HG02840 (cell line): ENCODE results near the gene NTM.
"Not testable (repeated sequence)": the region's sequence is repeated elsewhere in the genome, so short reads cannot be mapped to it uniquely, and the experiment has no call there.

ENCODE experiments used
- ATAC-seq: cut with Tn5 transposase; IDR thresholded peaks from one replicate; pipeline ENCODE4 v1.9.1; 2021; ENCODE audit warnings: mild to moderate bottlenecking, moderate library complexity, moderate number of reproducible peaks; ENCODE audit not compliant: unreplicated experiment, low FRiP score

Gene NTM

DNA sequence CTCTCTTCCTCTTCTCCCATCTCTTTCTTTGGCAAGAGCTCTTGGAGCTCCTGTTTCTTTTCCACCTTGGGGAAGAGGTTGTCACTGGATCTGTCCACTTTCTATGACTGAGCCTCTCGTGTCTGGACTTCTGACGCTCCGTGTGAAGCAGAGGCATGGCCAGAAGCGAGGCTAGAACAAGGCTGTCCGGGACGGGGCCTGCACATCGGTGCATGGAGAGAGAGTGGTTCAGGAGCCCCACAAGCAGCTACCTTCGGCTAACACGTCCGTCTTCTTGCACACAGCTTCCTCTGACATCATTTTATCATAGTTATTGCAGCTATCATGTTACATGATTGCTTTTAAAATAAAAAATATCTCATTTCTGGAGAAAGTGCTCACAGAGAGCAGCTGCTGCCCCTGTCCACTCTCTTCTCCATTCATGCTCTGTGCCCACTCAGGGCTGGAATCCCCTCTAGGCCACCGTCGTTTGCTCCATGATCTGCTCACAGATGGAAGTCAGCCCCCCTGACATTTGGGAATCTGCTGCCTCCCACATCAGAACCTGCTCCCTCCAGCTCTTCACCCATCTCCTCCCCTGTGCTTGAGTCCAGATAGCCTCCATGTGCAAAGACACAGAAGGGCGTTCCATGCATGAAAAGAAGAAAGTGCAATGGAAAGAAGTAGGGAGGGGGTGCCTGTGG lies 308.4 kb downstream of the NTM start:
- ATAC-seq = no peak

DNA sequence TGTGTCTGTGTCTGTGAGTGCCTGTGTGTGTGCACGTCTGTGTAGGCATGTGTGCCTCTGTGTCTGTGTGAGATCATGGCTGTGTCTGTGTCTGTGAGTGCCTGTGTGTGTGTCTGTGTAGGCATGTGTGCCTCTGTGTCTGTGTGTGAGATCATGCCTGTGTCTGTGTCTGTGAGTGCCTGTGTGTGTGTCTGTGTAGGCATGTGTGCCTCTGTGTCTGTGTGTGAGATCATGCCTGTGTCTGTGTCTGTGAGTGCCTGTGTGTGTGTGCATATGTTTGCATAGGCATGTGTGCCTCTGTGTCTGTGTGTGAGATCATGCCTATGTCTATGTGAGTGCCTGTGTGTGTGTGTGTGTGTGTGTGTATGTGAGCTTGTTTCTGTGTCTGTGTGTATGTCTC lies 310.0 kb downstream of the NTM start:
- not testable (repeated sequence) for ATAC-seq

DNA sequence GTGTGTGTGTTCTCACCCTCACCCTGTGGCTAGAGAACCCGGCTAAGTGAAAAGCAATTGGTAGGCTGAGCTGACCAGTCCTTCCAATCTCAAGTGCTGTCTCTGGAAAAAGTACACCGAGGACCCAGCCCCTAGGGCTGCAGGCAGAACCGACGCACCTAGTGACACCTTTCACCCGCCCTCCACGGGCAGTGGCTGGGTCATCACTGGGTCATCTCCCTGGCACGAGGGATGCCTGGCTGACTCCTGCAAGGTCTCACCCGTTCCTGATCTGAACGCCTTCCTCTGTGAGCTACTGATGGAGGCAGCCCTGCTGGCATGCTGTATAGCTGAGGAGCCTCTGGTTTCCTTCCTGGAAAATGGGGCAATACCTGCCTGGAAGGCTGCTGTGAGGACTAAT lies 311.5 kb downstream of the NTM start:
- ATAC-seq = no peak

DNA sequence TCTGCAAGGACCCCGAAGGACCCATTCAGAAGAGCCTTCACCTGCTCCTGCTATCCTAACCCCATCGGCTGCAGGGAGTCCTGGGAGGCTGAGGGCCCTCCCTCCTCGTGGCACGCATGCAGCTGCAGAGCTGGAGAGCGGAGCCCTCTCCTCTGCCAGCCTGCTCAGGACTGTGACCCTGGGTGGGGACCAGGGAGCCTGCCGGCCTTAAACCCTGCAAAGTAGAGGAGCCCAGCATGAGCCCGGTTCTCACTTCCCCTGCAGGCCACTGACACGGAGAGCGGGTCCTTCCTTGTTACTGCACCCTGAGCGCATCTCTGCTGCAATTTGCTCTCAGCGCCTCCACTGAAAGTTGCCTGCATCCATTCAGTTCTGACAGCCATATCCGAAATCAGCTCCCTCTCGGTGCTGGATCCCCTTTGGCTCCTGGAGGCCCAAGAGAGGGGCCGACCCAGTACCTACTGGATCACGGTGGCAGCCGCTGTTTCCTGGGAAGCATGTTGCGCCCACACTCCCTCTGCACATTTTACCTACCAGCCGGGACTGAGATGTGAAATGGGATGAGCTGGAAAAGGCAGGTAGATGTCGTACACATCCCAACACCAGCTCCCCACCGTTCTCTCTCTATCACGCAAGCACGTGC lies 312.1 kb downstream of the NTM start:
- no peak for ATAC-seq

DNA sequence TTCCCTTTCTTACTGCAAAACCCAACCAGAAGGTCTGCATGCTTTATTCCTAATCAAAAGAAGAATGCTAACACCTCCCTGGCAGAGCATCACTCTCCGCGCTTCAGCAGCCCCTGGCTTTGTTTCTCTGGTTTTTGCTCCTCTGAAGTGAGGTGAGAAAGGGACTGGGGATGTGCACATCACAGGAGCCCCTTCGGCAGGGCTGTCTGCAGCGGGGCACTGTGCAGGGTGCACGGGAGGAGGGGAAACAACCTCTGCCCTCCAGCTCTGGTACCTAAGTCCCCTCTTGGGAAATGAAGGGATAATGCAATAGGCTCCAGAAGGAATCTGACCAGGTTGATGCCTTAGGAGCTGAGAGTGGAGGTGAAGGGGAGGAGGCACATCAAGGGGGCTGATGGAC lies 312.7 kb downstream of the NTM start:
- no peak for ATAC-seq

DNA sequence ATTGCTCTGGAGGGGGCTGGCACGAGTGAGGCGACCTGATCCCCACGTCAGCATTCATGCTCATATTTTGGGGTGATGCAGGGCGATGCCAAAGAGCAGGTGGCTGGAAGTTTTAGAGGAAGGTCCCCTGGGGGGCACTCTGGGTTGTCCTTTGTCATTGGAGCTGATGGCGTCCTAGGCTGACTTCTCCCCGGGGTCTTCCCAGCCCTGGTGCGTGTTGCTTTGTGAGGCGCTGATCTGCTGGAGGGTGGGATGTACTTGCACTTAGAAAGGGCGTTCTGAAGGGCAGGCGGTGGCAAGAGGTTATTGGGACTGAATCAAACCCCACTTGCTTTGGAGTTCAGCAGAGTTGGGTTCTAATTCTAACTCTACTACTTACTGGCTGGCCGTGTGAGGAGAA lies 313.3 kb downstream of the NTM start:
- ATAC-seq = no peak

DNA sequence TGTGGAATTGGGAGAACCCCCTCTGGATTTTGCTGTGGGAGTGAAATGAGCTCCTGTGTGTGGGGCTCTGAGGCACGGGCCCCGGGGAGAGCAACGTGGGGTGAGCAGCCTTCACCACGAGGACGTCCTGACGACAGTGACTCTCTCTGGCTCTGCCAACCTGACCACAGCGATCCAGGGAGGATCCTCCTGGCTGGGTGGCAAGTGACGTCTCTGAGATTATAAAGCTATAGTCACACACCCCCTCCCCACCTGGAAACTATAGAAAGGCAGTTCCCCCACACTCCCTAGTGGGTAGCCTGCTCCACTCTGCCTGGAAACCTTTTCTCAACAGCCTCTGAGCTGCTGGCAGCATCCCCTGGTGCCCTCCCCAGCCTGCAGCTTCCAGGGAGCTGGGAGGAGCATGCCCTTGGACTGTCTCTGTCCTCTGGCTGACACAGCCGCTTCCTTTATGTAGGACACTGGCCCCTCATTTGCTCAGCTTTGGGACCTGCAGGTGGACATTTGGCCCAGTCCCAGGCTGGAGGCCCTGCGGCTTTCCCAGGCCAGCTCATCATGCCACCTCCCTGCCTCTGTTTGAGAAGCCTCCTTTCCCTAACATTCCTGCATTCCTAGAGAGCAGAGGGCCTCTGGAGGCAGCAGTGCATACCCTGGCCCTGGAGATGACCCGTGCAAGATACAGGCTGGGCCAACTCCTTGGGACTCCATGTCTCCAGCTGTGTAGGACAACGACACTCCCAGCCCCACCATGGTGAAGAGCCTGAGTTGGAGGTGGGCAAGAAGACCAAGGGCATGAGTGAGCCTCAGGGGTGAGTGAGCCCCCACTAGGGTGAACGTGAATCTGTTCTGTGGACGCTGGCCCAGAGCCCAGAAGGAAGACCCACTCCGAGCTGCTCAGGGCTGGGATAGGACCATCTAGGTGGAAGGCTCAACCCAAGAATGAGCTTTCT lies 314.0 kb downstream of the NTM start:
- no peak for ATAC-seq

DNA sequence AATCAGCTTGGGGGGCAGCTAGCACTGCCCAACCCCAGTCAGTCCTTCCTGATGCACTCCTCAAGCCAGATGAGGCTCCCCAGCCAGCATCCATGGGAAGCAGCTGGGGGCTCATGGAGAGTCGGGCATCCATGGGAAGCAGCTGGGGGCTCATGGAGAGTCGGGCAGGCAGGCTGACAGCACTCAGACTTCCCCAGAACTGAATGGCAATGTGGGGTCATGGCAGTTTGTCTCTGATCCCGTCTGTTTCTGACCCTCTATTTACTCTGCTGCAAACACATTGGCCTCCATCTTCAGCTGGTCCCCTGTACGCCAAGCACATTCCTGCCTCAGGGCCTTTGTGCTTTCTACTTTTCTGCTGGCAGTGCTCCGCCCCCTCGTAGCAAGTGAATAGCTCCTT lies 314.8 kb downstream of the NTM start:
- ATAC-seq = no peak

DNA sequence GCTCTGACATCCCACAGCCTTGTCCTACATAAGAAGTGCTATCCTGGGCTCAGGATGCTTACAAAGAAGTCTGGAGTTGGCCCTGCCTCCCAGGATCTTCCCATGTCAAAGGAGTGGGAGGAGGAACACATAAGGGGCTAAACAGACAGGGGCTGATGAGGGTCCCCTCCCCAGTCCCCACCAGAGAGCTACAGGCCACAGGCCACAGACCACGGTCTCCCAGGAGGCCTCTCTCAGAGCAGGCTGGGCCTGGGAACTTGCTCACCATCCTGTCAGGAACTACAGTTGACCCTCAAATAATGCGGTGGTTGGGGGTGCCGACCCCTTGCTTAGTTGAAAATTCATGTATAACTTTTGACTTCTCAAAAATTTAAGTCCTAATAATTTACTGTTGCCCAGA lies 315.5 kb downstream of the NTM start:
- ATAC-seq = no peak

DNA sequence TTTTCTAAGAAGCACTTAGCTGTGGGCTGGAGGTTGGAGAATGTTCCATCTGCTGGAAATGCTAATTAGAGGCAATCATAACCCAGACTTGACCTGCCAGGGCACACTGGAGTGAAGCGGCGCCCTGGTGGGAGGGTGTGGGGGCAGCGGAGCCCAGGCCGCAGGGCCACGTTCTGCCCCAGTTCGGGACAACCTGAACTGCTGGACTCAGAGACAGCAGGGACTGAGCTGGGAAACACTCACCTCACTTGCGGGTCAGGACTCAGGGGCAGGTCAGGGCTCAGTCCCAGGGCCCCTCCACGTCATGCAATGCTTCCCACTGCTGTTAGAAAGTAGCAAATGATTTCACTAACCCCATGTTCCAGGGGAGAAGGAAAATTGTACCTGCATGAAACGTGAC lies 316.4 kb downstream of the NTM start:
- ATAC-seq = no peak

DNA sequence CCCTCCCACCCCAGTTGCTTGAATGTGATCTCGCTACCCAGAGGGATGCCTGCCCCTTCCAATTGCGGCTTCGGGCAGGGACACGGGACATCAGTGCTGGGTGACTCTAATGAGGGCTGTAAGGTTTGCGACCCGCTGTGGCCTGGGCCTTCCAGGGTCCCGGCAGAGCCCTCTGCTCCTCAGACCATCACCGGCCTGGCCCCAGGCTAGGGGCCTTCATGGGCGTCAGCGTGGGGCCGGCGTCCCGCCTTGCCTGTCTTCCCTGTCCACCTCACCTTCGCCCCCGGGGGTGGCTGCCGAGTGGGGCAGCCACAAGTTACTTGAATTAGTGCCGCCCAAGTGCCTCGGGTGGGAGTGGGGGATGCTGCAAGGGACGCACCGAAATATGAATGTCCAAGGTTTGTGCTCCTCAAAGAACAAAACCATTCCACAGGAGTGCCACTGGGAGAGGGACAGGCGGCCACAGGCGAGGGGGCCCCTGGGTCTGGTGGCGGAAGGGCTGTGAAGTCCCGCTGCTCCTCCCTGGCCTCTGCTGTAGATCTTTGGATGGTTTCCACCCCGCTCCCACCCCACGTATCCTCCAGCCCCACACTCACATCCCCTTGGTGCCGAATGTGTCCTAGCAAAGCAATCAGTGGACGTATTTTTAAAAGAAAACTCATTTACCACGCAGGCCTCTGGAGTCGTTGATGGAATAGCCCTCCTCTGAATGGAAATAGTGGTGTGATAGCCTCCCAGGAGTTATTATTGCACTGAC lies 317.1 kb downstream of the NTM start:
- no peak for ATAC-seq

DNA sequence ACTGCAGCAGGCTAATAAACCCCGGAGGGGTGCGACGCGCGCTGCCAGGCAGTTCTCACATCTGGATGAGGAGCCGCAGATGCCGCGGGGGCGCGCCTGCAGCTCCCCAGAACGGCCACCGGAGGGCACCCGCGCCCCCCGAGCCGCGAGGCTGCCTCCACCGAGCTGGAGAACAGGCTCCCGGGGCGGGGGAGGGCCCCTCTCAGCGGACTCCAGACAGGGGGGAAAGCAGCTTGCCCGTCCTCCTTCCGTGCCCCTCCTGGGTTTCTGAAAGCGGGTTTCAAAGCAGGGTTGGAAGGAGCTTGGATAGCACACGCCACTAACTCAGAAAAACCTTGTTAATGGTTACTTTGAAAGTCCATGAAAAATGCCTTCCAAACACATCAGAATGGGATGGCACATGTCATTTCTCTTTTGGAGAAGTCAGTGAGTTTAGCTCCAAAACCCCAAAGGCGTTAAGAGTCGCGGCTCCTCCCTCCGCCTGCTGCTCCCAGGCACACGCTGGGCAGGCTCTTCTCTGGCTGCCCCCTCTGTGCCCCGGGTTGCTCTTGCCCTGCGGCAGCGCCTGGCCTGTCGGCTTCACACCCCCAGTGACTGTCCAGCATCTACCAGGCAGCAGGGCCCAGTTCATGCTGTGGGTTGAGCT lies 317.8 kb downstream of the NTM start:
- no peak for ATAC-seq

DNA sequence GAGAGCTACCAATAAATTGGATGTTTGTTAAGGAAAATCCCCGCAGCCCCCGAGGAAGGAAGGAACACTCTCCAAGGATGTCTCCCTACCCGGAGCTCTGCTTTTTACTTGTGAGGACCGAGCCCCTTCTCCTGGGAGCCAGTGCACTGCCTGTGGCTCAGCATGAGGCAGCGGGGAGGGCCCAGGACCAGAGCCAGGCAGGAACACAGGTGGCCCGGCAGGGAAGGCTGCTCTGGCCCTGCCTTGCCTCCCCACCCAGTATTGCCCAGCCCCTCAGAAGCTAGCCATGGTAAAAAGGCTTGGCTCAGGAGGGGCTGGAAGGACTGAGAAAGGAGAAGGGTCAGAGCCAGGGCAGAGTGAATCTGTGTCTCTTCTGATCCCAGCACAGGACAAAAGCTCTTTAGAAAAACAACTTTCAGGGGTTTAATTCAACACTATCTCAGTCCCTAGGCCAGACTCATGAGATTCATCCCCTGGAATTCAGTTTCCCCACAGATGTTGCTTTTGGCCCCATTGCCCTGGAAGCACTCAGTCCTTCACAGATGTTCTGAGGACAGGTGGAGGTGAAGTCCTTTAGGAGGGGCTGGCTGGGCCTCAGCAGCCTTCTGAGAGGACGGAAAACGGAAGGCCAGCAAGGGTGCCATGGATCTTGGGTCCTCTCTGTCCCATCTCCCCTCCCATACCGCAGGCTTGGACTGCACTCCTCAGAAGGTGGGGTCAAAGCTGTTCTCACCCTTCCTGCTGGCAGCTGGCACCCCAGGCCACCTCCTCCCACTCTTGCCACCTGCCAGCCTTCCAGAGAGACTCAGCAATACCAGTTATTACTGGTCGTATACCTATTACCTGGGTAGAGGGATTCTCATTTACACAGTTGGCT lies 318.9 kb downstream of the NTM start:
- no peak for ATAC-seq

DNA sequence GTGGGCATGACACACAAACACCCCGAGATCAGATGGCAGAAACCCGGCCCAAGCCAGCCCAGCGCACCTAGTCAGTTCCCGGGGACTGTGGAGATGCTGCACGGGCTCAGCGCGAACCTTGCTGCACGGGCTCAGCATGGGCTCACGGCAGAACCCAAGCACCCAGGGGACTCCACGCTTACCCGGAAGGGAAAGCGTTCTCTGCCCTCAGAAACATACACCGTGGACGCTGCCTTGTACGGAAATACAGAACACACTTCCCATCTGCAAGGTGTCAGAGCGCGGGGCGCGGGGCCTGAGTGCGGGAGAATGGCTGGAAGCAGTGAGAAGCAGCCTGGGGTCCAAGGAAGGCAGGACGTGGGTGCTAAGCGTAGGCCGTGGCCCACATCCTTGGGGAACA lies 319.9 kb downstream of the NTM start:
- ATAC-seq = no peak

DNA sequence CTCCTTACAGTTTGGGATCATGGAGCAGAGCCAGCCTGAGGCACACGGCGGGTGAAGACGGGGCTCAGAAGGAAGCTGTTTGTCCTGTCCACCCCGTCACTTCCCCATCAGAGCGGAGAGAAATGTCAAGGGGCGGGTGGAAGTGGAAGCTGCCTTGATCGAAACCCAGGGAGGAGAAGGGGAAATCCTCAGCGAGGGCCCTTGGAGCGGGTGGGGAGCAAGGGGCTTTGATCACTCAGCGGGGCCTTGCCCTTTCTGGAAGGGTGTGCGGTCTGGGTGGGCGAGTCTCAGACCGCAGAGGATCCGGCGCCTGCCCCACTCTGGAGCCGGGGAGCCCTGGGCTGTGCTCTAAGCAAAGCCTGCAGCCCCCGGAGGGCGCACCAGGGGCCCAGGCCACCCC lies 320.4 kb downstream of the NTM start:
- ATAC-seq = no peak

DNA sequence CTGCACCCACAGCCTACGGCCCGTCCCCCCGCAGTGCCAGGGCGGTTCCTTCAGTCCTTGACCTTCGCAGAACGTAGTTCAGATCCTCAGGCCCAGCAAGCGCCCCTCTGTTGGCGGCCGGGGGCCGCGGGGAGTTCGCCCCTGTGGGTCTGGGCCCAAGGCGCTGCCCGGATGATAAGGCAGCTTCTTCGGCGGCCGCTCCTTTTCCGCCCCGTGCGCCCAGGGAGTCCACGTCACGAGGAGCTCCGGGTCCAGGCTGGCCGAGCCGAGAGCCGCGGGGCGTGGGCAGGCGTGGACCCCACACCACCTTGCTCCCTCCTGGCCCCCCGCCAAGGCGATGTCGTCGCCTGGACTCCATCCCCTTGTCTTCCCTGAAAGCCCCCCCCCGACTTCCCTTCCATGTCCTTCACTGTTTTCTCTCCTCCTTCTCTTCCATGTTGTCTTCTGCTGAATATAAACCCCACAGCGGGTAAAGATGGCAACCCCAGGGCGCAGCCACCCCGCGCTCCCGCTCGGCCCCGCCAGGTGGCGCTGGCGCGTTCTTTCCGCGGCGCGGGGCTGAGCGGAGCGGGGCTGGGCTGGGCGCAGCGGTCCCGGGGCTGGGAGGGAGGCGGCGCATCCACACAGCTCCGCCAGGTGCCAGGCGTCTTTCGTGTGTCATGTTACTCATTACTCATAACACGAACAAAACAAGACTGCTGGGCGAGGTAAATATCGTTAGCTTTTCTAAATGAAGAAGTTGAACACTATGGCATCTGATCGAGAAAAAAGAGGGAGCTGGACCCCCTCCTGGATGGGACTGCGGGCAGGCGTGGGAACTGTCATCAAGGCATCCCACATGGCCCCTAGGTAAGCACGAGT lies 321.0 kb downstream of the NTM start:
- ATAC-seq = no peak

DNA sequence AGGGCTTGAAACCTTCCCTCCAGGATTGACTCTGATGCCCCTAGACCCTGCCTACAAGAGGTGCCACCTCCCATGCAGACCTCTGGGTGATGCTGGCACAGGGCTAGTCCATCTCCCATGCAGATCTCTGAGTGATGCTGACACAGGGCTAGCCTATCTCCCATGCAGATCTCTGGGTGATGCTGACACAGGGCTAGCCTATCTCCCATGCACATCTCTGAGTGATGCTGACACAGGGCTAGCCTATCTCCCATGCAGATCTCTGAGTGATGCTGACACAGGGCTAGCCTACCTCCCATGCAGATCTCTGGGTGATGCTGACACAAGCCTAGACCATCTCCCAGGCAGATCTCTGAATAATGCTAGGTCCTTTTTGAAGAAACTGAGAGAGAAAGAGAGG lies 321.7 kb downstream of the NTM start:
- ATAC-seq = no peak

DNA sequence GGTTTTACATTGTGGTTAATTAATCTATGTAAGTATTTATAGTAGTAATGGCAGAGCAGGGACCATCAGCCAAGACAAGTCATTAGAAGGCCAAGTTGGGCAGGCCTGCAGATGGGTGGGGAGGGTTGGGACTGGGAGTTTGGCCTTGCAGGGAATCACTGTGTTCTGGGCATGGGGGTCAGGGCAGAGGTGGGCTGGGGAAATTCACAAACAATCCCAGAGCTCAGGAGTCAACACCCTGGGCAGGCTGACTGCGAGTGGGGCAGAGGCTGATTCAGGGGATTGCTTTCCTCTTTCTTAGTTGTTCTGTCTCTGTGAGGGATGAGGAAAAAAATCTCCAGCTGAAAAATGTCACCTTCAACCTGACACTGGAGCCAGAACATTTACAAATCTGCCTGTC lies 322.5 kb downstream of the NTM start:
- ATAC-seq = no peak
